Nephron progenitor cell (in vitro differentiated cells): ENCODE results near the gene CRNN.

ENCODE experiments used
- DNase-seq: peaks from one replicate; pipeline ENCODE4 v3.0.0; 2021
- H3K27ac Mint-ChIP-seq: 2 replicates; pipeline ENCODE4 v1.8.0; 2021; ENCODE audit warnings: mild to moderate bottlenecking, moderate library complexity, mixed read lengths
- H3K27me3 Mint-ChIP-seq: 2 replicates; pipeline ENCODE4 v1.8.0; 2021; ENCODE audit warnings: mild to moderate bottlenecking, low read depth, mixed read lengths; ENCODE audit not compliant: poor library complexity
- H3K36me3 Mint-ChIP-seq: 2 replicates; pipeline ENCODE4 v1.8.0; 2021; ENCODE audit warnings: low read depth, mixed read lengths
- H3K4me1 Mint-ChIP-seq: 2 replicates; pipeline ENCODE4 v1.8.0; 2021; ENCODE audit warnings: mixed read lengths
- H3K4me3 Mint-ChIP-seq: 2 replicates; pipeline ENCODE4 v1.8.0; 2021; ENCODE audit warnings: mild to moderate bottlenecking, moderate library complexity, mixed read lengths
- H3K9me3 Mint-ChIP-seq: 2 replicates; pipeline ENCODE4 v1.8.0; 2021; ENCODE audit warnings: mild to moderate bottlenecking, moderate library complexity, mixed read lengths
- TF ChIP-seq, protein P1 (sequence below): fragments of 200-600 bp; sonication (generic); IDR thresholded peaks from 2 replicates; pipeline ENCODE4 v1.5.0; 2021; ENCODE audit warnings: antibody characterized with exemption

CRNN gene

DNA sequence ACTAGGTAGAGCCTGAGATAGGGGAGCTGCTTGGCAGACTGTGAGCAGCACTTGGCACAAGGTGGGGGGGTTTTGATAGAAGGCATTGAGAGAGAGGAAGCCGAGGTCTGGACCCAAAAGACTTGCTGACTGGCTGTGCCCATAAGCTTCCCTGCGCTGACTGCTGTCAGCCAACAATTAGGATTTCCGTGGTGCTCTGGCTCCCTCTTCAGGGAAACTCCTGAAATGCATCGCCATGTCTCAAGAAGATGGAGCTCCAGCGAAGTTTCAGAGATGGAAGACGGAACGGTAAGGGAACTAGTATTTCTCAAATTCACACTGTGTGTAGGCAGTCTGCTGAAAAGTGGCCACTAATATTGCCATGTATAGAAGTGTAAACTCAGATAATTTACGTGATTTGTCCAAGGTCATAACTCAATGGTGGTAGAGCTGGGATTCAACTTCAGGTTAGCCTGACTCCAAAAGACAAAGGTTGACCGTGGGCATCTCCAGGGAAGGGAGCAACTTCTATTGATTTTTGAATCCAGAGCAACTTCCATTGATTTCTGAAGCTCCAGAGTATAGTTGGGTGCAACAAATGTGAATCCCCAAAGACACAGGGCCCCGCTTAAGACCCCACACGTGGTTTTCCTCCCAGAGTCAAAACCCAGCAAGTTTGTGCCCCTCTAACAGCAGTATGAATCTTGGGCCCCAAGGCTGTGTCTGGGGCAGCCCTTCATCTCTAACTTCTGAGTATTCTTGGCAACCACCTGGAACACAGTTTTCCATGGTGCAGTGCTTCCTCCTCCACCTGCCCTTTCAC, 44.5 kb upstream of the CRNN start:
- no peaks in the 10 kb centered on the region for H3K4me1 Mint-ChIP-seq
- H3K4me3 Mint-ChIP-seq = no peak overlapping the region
- peaks cover 6% of the 10 kb centered on the region for H3K27me3 Mint-ChIP-seq
- peak; percentile 57 for DNase-seq
- TF ChIP-seq, protein P1, sequence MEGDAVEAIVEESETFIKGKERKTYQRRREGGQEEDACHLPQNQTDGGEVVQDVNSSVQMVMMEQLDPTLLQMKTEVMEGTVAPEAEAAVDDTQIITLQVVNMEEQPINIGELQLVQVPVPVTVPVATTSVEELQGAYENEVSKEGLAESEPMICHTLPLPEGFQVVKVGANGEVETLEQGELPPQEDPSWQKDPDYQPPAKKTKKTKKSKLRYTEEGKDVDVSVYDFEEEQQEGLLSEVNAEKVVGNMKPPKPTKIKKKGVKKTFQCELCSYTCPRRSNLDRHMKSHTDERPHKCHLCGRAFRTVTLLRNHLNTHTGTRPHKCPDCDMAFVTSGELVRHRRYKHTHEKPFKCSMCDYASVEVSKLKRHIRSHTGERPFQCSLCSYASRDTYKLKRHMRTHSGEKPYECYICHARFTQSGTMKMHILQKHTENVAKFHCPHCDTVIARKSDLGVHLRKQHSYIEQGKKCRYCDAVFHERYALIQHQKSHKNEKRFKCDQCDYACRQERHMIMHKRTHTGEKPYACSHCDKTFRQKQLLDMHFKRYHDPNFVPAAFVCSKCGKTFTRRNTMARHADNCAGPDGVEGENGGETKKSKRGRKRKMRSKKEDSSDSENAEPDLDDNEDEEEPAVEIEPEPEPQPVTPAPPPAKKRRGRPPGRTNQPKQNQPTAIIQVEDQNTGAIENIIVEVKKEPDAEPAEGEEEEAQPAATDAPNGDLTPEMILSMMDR = peak; percentile 55
- no peak overlapping the region for H3K27ac Mint-ChIP-seq
- no peaks in the 10 kb centered on the region for H3K36me3 Mint-ChIP-seq
- peaks cover 63% of the 10 kb centered on the region for H3K9me3 Mint-ChIP-seq

DNA sequence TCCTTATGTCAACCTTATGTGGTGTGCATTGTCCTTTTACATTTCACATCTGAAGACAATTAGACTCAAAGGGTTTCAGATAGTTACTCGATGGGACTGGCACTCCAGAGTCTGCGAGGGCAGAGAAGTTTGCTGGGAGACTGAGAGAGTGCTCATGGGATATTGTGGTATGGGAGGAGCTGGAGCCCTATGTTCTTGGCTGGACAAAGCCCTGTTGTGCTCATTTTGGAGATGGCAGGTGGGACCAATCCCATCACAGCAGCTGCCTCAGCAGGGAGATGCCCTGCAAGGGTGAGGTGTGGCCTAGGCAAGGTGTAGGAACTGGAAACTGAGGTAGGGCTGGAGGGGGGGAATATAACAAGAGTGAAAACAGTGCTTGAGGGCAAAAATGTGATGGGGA, 43.5 kb upstream of the CRNN start:
- H3K27me3 Mint-ChIP-seq = peaks cover 6% of the 10 kb centered on the region
- H3K9me3 Mint-ChIP-seq = peaks cover 68% of the 10 kb centered on the region
- H3K4me1 Mint-ChIP-seq = no peaks in the 10 kb centered on the region
- TF ChIP-seq, protein P1 = no peak
- H3K27ac Mint-ChIP-seq = no peak overlapping the region
- no peak overlapping the region for H3K4me3 Mint-ChIP-seq
- DNase-seq = no peak
- H3K36me3 Mint-ChIP-seq = no peaks in the 10 kb centered on the region

DNA sequence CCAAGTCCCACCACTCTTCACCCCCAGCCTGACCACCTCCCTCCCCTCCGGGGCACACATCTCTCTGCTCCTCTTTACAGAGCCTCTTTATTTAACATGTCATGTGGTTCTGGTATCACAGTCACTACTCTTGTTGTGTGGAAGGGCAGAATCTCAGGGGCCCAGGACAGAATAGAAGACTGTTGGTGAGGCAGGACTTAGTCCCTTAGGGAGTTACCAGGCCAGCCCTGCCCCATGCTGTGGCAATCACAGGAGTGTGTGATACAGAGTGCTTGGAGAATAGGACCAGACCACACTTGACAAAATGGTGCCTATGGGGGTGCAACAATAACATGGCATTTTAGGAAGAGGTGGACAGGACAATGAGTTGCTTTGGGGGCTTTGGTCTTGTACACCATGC, 43.0 kb upstream of the CRNN start:
- TF ChIP-seq, protein P1 = no peak

DNA sequence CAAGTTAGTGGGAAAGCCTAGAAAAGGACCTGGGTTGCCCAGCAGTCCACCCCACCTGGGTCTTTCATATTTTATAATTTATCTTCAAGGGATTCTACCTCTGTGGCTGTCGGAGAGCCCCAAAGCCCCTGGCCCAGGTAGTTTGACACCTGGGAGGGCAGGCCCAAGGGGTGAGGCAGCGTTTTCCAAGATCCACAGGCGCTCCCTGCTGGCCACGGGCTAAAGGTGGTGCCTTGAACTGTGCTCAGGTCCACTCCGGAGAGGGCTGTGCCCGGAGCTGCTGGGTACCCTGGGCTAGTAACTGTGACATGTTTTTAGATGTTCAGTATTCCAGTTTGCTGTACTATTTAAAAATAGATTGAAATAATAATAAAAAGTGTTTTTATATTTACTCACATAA, 37.2 kb upstream of the CRNN start:
- Mint-ChIP-seq H3K36me3 (no peaks in the 10 kb centered on the region), H3K27me3 (no peaks in the 10 kb centered on the region), H3K27ac (no peak overlapping the region), H3K9me3 (peaks cover 63% of the 10 kb centered on the region), H3K4me1 (no peaks in the 10 kb centered on the region), H3K4me3 (no peak overlapping the region)
- TF ChIP-seq, protein P1 = no peak
- no peak for DNase-seq

More for the DNA sequence above, 43.0 kb upstream of the CRNN start:
- peaks cover 6% of the 10 kb centered on the region for H3K27me3 Mint-ChIP-seq
- H3K27ac Mint-ChIP-seq = no peak overlapping the region
- H3K9me3 Mint-ChIP-seq = peaks cover 70% of the 10 kb centered on the region
- H3K4me3 Mint-ChIP-seq = no peak overlapping the region
- H3K36me3 Mint-ChIP-seq = no peaks in the 10 kb centered on the region
- no peak for DNase-seq
- H3K4me1 Mint-ChIP-seq = no peaks in the 10 kb centered on the region

DNA sequence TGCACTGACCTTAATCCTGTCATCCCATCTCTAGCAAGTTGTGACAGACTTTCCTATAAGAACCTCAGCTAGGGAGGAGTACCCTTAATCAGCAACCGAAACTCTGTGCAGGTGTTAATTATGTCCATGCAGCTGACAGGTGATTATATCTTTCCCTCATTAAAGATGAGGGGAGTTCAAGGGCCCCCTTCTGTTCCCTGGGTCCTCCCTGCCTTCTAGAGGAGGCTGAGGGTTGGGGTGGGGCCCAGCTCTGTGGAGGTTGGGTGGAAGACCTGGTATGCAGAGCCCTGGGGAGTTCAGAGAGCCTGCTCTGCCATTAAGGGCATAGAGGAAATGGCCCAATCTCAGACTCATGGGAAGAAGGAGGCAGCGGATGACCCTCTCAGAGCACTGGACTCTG, 35.6 kb upstream of the CRNN start:
- TF ChIP-seq, protein P1 = no peak
- DNase-seq = no peak
- Mint-ChIP-seq H3K9me3 (peaks cover 59% of the 10 kb centered on the region), H3K27ac (no peak overlapping the region), H3K36me3 (no peaks in the 10 kb centered on the region), H3K27me3 (no peaks in the 10 kb centered on the region), H3K4me3 (no peak overlapping the region), H3K4me1 (no peaks in the 10 kb centered on the region)

DNA sequence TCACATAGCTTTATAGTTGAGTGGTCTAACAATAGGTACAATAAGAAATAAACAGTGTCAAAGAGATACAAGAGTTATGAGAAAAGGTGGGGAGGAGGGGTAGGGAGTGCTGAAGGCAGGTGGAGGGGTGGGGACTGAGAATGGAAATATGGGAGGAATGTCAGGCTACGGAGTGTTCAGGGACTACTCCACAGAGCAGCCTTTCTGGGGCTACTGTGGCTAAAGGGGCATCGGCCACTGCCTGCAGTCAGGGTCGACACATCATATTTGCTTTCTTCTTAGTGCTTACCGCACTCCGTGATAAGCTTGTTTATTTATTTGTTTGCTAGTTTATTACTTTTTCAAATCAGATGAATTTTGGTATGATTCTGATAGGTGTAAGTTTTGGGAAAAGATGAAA, 34.4 kb upstream of the CRNN start:
- no peak overlapping the region for H3K4me3 Mint-ChIP-seq
- no peak overlapping the region for H3K27ac Mint-ChIP-seq
- no peak for DNase-seq
- TF ChIP-seq, protein P1 = no peak
- no peaks in the 10 kb centered on the region for H3K36me3 Mint-ChIP-seq
- peaks cover 59% of the 10 kb centered on the region for H3K9me3 Mint-ChIP-seq
- H3K4me1 Mint-ChIP-seq = no peaks in the 10 kb centered on the region
- H3K27me3 Mint-ChIP-seq = no peaks in the 10 kb centered on the region
